Astrocyte (in vitro differentiated cells and primary cell): ENCODE measurements around the gene EAF1. TPM values are rescaled to one million over a fixed set of nuclear protein-coding genes. Genes with fewer than 3 reads are reported as not detected.
A peak's percentile ranks its signal among the peaks of the same experiment; 100 is the strongest.

Experiments
- DNase-seq: peaks from one replicate; pipeline ENCODE4 v3.0.0-alpha.2; 2010; ENCODE audit warnings: low read depth
- FAIRE-seq: peaks from 2 replicates; lab custom pipeline; 2011; peaks lifted over from hg19 to GRCh38; lab: Jason Lieb, UNC
- H2AFZ ChIP-seq: 2 replicates; pipeline ENCODE4 v1.6.0; 2012; ENCODE audit warnings: low read depth, low read length, inconsistent platforms
- H3K27ac ChIP-seq: 2 replicates; pipeline ENCODE4 v1.5.1; 2011; ENCODE audit warnings: low read depth, low read length, inconsistent platforms
- H3K27me3 ChIP-seq: 2 replicates; pipeline ENCODE4 v1.6.0; 2011; ENCODE audit warnings: low read length, inconsistent platforms; ENCODE audit not compliant: insufficient read depth
- H3K36me3 ChIP-seq: 2 replicates; pipeline ENCODE4 v1.5.1; 2011; ENCODE audit warnings: low read length, inconsistent platforms; ENCODE audit not compliant: insufficient read depth
- H3K4me1 ChIP-seq: 2 replicates; pipeline ENCODE4 v1.5.1; 2011; ENCODE audit warnings: low read length, inconsistent platforms; ENCODE audit not compliant: insufficient read depth
- H3K4me2 ChIP-seq: 2 replicates; pipeline ENCODE4 v1.6.0; 2012; ENCODE audit warnings: low read length, inconsistent platforms
- H3K4me3 ChIP-seq: 2 replicates; pipeline ENCODE4 v1.5.1; 2011; ENCODE audit warnings: low read depth, mild to moderate bottlenecking, low read length, inconsistent platforms; ENCODE audit not compliant: insufficient read depth
- H3K79me2 ChIP-seq: 2 replicates; pipeline ENCODE4 v1.6.0; 2012; ENCODE audit warnings: mild to moderate bottlenecking, low read length, inconsistent platforms; ENCODE audit not compliant: insufficient read depth
- H3K9ac ChIP-seq: 2 replicates; pipeline ENCODE4 v1.6.0; 2012; ENCODE audit warnings: mild to moderate bottlenecking, low read length, inconsistent platforms
- H3K9me3 ChIP-seq: 2 replicates; pipeline ENCODE4 v1.5.1; 2012; ENCODE audit warnings: low read depth, mild to moderate bottlenecking, low read length, inconsistent platforms; ENCODE audit not compliant: insufficient read depth
- H4K20me1 ChIP-seq: 2 replicates; pipeline ENCODE4 v1.6.0; 2012; ENCODE audit warnings: low read length, inconsistent platforms; ENCODE audit not compliant: insufficient read depth
- H3K27ac Mint-ChIP-seq: one replicate; pipeline ENCODE4 v1.8.0; 2021; ENCODE audit warnings: mild to moderate bottlenecking, mixed read lengths; ENCODE audit not compliant: unreplicated experiment
- H3K27me3 Mint-ChIP-seq: one replicate; pipeline ENCODE4 v1.8.0; 2021; ENCODE audit warnings: low read depth, mixed read lengths; ENCODE audit not compliant: unreplicated experiment
- H3K36me3 Mint-ChIP-seq: one replicate; pipeline ENCODE4 v1.8.0; 2021; ENCODE audit warnings: low read depth, mixed read lengths; ENCODE audit not compliant: unreplicated experiment
- H3K4me1 Mint-ChIP-seq: one replicate; pipeline ENCODE4 v1.8.0; 2021; ENCODE audit warnings: low read depth, mixed read lengths; ENCODE audit not compliant: unreplicated experiment
- H3K4me3 Mint-ChIP-seq: one replicate; pipeline ENCODE4 v1.8.0; 2021; ENCODE audit warnings: mild to moderate bottlenecking, moderate library complexity, mixed read lengths; ENCODE audit not compliant: unreplicated experiment
- H3K9me3 Mint-ChIP-seq: one replicate; pipeline ENCODE4 v1.8.0; 2021; ENCODE audit warnings: mild to moderate bottlenecking, mixed read lengths; ENCODE audit not compliant: unreplicated experiment
- CTCF ChIP-seq: IDR thresholded peaks from 2 replicates; pipeline ENCODE4 v1.5.1; 2011; ENCODE audit warnings: low read depth, mild to moderate bottlenecking, inconsistent platforms, low read length, moderate library complexity; ENCODE audit not compliant: insufficient read depth
- EZH2 ChIP-seq: IDR thresholded peaks from 2 replicates; pipeline ENCODE4 v1.6.1; 2012; ENCODE audit warnings: mild to moderate bottlenecking, low read length, inconsistent platforms; ENCODE audit not compliant: insufficient read depth
- total RNA-seq: library from RNA; stranded (reverse); gene quantifications from 2 replicates; pipeline ENCODE4 v1.2.1, GENCODE V29; 2021

Gene EAF1
- total RNA-seq, 1 donor from 2014 or later: 28.8 TPM

DNA sequence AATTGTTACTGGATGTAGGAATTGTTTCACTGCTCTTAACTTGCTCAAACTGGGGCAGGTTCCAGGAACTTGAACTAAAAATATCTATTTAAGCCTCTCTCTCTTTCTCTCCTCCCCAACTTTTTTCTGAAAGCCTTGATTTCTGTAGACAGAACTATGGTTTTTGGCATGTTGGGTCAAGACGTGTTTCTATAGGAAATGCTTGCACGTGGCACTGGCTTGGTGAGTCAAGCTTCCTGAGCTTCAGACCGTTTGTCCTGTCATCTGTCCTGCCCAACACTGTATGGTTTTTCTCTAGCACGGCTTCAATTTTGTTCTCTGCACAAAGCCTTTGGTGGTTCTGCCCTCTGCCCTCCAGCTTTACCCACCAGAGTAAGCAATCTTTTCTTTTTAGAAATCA lies 13.5 kb downstream of the EAF1 start:
- DNase-seq (no peak), FAIRE-seq (no peak)
- peaks cover 28% of the 10 kb centered on the region for H4K20me1 ChIP-seq
- Mint-ChIP-seq H3K9me3 (no peaks in the 10 kb centered on the region), H3K4me1 (peaks cover 14% of the 10 kb centered on the region), H3K4me3 (no peak overlapping the region), H3K27me3 (no peaks in the 10 kb centered on the region), H3K27ac (no peak overlapping the region), H3K36me3 (peaks cover 27% of the 10 kb centered on the region)
- H3K4me1 ChIP-seq: no peaks in the 10 kb centered on the region
- H3K79me2 ChIP-seq: no peaks in the 10 kb centered on the region
- H3K4me3 ChIP-seq: no peak overlapping the region
- no peak overlapping the region for H3K27ac ChIP-seq
- H3K4me2 ChIP-seq: no peak overlapping the region
- no peaks in the 10 kb centered on the region for H3K9me3 ChIP-seq
- peaks cover 30% of the 10 kb centered on the region for H3K36me3 ChIP-seq
- no peak for TF ChIP-seq CTCF
- TF ChIP-seq EZH2: no peak
- no peaks in the 10 kb centered on the region for H3K27me3 ChIP-seq
- no peak overlapping the region for H2AFZ ChIP-seq
- no peak overlapping the region for H3K9ac ChIP-seq

DNA sequence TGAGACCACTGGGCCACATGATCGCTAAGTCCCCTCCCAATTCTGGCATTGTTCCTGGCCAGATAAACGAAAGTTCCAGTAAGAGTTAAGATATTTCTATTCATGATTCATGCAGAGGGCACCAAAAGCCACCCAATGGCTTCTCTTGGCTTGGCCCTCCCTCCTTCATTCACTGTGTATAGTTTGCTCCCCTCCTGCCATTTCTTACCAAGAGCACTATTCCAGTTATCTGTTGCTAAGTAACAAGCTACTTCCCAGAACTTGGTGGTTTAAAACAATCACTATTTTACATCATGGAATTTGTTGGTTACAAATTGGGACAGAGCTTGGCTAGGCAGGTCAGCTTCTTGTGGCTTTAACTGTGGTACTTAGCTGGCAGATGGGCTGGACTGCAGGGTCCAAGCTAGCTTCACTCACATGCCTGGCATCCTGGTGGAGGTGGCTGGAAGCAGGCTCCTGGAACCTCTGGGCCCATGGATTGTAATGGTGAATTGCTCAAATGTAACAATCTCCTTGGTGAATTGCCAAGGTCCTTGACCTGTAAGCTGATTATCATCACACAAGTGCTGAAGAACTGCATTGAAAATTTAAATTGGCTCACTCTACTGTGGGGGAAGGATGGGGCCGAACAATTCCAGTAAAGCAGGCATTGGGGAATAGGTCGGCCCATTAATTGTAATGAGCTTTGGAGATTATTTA lies 16.6 kb downstream of the EAF1 start:
- no peaks in the 10 kb centered on the region for H3K4me1 ChIP-seq
- H3K27ac ChIP-seq: no peak overlapping the region
- DNase-seq (peak; percentile 93), FAIRE-seq (no peak)
- H3K79me2 ChIP-seq: no peaks in the 10 kb centered on the region
- peaks cover 15% of the 10 kb centered on the region for H3K36me3 ChIP-seq
- H3K4me1 Mint-ChIP-seq: peaks cover 13% of the 10 kb centered on the region
- H3K4me3 ChIP-seq: no peak overlapping the region
- peaks cover 26% of the 10 kb centered on the region for H3K36me3 Mint-ChIP-seq
- H3K27ac Mint-ChIP-seq: peak overlapping the region; percentile 41
- peaks cover 13% of the 10 kb centered on the region for H4K20me1 ChIP-seq
- H3K4me2 ChIP-seq: no peak overlapping the region
- TF ChIP-seq CTCF (no peak), EZH2 (no peak)
- no peaks in the 10 kb centered on the region for H3K27me3 Mint-ChIP-seq
- H3K4me3 Mint-ChIP-seq: no peak overlapping the region
- no peaks in the 10 kb centered on the region for H3K27me3 ChIP-seq
- H2AFZ ChIP-seq: no peak overlapping the region
- no peaks in the 10 kb centered on the region for H3K9me3 ChIP-seq
- H3K9ac ChIP-seq: no peak overlapping the region
- H3K9me3 Mint-ChIP-seq: no peaks in the 10 kb centered on the region
